HEK293T (cell line): ENCODE data around the gene ZNF521.

Experiments used
- ARNT ChIP-seq: fragments of 450-650 bp; IDR thresholded peaks from 2 replicates; pipeline ENCODE4 v1.6.1; 2017; ENCODE audit warnings: mild to moderate bottlenecking
- BHLHE40 ChIP-seq: fragments of 450-650 bp; IDR thresholded peaks from 2 replicates; pipeline ENCODE4 v1.6.1; 2016; ENCODE audit warnings: mild to moderate bottlenecking, moderate library complexity, borderline replicate concordance
- ELF4 ChIP-seq: fragments of 450-650 bp; IDR thresholded peaks from 2 replicates; pipeline ENCODE4 v1.6.1; 2017; ENCODE audit warnings: antibody characterized with exemption
- FOXA1 ChIP-seq: fragments of 450-650 bp; IDR thresholded peaks from 2 replicates; pipeline ENCODE4 v1.6.1; 2016; ENCODE audit warnings: mild to moderate bottlenecking
- FOXK2 ChIP-seq: fragments of 450-650 bp; IDR thresholded peaks from 2 replicates; pipeline ENCODE4 v1.6.1; 2016; ENCODE audit warnings: mild to moderate bottlenecking
- FOXM1 ChIP-seq: fragments of 450-650 bp; IDR thresholded peaks from 2 replicates; pipeline ENCODE4 v1.6.1; 2017; ENCODE audit warnings: mild to moderate bottlenecking, borderline replicate concordance
- L3MBTL2 ChIP-seq: fragments of 450-650 bp; conservative IDR thresholded peaks from 2 replicates; pipeline ENCODE4 v1.6.1; 2016; ENCODE audit warnings: mild to moderate bottlenecking
- LEF1 ChIP-seq: fragments of 450-650 bp; IDR thresholded peaks from 2 replicates; pipeline ENCODE4 v1.6.1; 2017; ENCODE audit warnings: mild to moderate bottlenecking, borderline replicate concordance
- NFRKB ChIP-seq: fragments of 450-650 bp; IDR thresholded peaks from 2 replicates; pipeline ENCODE4 v1.6.1; 2016; ENCODE audit warnings: mild to moderate bottlenecking, moderate library complexity
- SP1 ChIP-seq: fragments of 450-650 bp; IDR thresholded peaks from 2 replicates; pipeline ENCODE4 v1.6.1; 2017
- SUZ12 ChIP-seq: fragments of 450-650 bp; IDR thresholded peaks from 2 replicates; pipeline ENCODE4 v1.6.1; 2016; ENCODE audit warnings: mild to moderate bottlenecking
- TARDBP ChIP-seq: fragments of 450-650 bp; IDR thresholded peaks from 2 replicates; pipeline ENCODE4 v1.6.1; 2016
- TF ChIP-seq, protein P1 (sequence below): fragments of 450-650 bp; IDR thresholded peaks from 2 replicates; pipeline ENCODE4 v1.6.1; 2016

DNA sequence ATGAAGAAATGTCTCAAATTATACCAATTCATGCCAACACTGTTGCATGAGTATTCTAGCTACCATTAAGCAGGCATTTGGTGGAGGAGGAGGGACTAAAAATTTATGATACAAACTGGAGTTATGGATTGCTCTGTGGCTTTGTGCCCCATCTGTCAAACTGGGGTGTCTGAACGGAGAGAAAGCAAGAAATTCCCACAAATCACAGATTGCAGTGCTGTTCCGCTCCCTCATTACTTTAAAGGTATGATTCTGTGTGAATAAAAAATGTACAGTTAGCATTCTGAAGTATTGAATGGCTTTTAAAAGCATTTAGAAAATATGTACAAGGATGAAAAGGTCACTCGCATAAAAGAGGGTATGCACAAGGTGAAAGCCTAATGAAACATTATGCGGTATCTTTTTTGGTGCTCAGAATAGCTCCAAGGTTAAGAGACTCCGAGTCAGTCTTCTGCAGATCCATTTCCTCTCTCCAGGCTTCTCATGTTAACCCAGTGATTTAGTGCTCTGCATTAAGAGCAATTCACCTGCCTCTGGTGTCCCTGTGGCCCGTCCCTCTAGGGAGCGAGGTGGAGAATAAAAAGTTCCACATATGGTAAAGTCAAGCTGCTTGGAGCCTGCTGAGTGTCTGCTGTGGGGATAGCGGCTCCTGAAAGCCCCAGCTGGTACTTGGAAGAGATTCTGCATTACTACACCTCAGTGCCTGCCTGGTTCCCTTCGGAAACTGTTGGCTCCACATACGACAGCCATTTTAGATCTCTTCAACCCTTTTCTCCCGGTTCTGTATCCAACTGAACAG, 184.2 kb downstream of the ZNF521 start:
- no peak for TF ChIP-seq FOXM1
- TF ChIP-seq SP1: no peak
- TF ChIP-seq, protein P1, sequence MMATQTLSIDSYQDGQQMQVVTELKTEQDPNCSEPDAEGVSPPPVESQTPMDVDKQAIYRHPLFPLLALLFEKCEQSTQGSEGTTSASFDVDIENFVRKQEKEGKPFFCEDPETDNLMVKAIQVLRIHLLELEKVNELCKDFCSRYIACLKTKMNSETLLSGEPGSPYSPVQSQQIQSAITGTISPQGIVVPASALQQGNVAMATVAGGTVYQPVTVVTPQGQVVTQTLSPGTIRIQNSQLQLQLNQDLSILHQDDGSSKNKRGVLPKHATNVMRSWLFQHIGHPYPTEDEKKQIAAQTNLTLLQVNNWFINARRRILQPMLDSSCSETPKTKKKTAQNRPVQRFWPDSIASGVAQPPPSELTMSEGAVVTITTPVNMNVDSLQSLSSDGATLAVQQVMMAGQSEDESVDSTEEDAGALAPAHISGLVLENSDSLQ: peak; percentile 61
- no peak for TF ChIP-seq FOXA1
- TF ChIP-seq SUZ12: no peak
- TF ChIP-seq BHLHE40: no peak
- no peak for TF ChIP-seq ARNT
- TF ChIP-seq FOXK2: no peak
- no peak for TF ChIP-seq L3MBTL2
- no peak for TF ChIP-seq ELF4
- TF ChIP-seq TARDBP: no peak
- TF ChIP-seq LEF1: no peak
- no peak for TF ChIP-seq NFRKB
